ENCODE results near the gene TRAPPC14.

The TRAPPC14 gene

GRCh38 chr7:100152404-100152803, 6.1 kb downstream of the TRAPPC14 start:
- Histone ChIP-seq H3K27me3 (ENCODE audit: low read length) (no peaks in the 10 kb centered on the region), H3K36me3 (ENCODE audit: low read length) (no peaks in the 10 kb centered on the region), H3K27ac (ENCODE audit: low read depth, low read length) (peak overlapping the region; percentile 32), H3K4me2 (ENCODE audit: low read depth, low read length, poor library complexity, severe bottlenecking) (peak overlapping the region; percentile 25), H2AFZ (ENCODE audit: low read depth, low read length, severe bottlenecking) (no peak overlapping the region), H3K9me2 (replicated peaks; ENCODE audit: insufficient read depth, low read length) (no peaks in the 10 kb centered on the region), H3K9ac (ENCODE audit: low read length) (no peak overlapping the region), H3K4me3 (ENCODE audit: insufficient read depth, low read length, poor library complexity, severe bottlenecking) (no peak overlapping the region), H3F3A (ENCODE audit: insufficient read depth) (peaks cover 50% of the 10 kb centered on the region), H4K20me1 (ENCODE audit: low read depth, low read length) (no peaks in the 10 kb centered on the region), H3K9me3 (ENCODE audit: insufficient read depth, low read length) (no peaks in the 10 kb centered on the region), H3K79me2 (ENCODE audit: insufficient read depth, low read length) (peaks cover 23% of the 10 kb centered on the region)
- TF ChIP-seq EZH2phosphoT487 (conservative IDR thresholded peaks at IDR 0.05; ENCODE audit: low read length): no peak
- TF ChIP-seq CTCF (IDR thresholded peaks at IDR 0.05; ENCODE audit: insufficient read depth, low read length, poor library complexity, severe bottlenecking): no peak

GRCh38 chr7:100148559-100149328, 9.8 kb downstream of the TRAPPC14 start, which contains the start of gene LAMTOR4:
Gene LAMTOR4, plus strand, starts transcription at chr7:100148918. Its CDS starts 55 bp downstream, at chr7:100148973.
- TF ChIP-seq EZH2phosphoT487 (conservative IDR thresholded peaks at IDR 0.05; ENCODE audit: low read length) (no peak), CTCF (IDR thresholded peaks at IDR 0.05; ENCODE audit: insufficient read depth, low read length, poor library complexity, severe bottlenecking) (peak; percentile 10)
- H3K79me2 ChIP-seq (ENCODE audit: insufficient read depth, low read length): peaks cover 21% of the 10 kb centered on the region
- peak within 1 kb of the TSS; percentile 72 for H2AFZ ChIP-seq (ENCODE audit: low read depth, low read length, severe bottlenecking)
- H3K4me2 ChIP-seq (ENCODE audit: low read depth, low read length, poor library complexity, severe bottlenecking): peak within 1 kb of the TSS; percentile 86
- no peaks in the 10 kb centered on the region for H3K27me3 ChIP-seq (ENCODE audit: low read length)
- no peaks in the 10 kb centered on the region for H3K9me2 ChIP-seq (replicated peaks; ENCODE audit: insufficient read depth, low read length)
- no peaks in the 10 kb centered on the region for H4K20me1 ChIP-seq (ENCODE audit: low read depth, low read length)
- H3K36me3 ChIP-seq (ENCODE audit: low read length): no peaks in the 10 kb centered on the region
- H3F3A ChIP-seq (ENCODE audit: insufficient read depth): peaks cover 30% of the 10 kb centered on the region
- H3K4me3 ChIP-seq (ENCODE audit: insufficient read depth, low read length, poor library complexity, severe bottlenecking): peak within 1 kb of the TSS; percentile 84
- H3K9me3 ChIP-seq (ENCODE audit: insufficient read depth, low read length): no peaks in the 10 kb centered on the region
- H3K27ac ChIP-seq (ENCODE audit: low read depth, low read length): peak within 1 kb of the TSS; percentile 78
- H3K9ac ChIP-seq (ENCODE audit: low read length): peak within 1 kb of the TSS; percentile 95

- no peak for TF ChIP-seq CTCF (IDR thresholded peaks at IDR 0.05; ENCODE audit: insufficient read depth, low read length, poor library complexity, severe bottlenecking)
Observed at GRCh38 chr7:100148225-100148558, 10.3 kb downstream of the TRAPPC14 start.

More at GRCh38 chr7:100148225-100148558, 10.3 kb downstream of the TRAPPC14 start:
- Histone ChIP-seq H3K79me2 (ENCODE audit: insufficient read depth, low read length) (peaks cover 21% of the 10 kb centered on the region), H3K9me3 (ENCODE audit: insufficient read depth, low read length) (no peaks in the 10 kb centered on the region), H3K4me3 (ENCODE audit: insufficient read depth, low read length, poor library complexity, severe bottlenecking) (peak overlapping the region; percentile 50), H3K9me2 (replicated peaks; ENCODE audit: insufficient read depth, low read length) (no peaks in the 10 kb centered on the region), H3K36me3 (ENCODE audit: low read length) (no peaks in the 10 kb centered on the region), H3F3A (ENCODE audit: insufficient read depth) (peaks cover 24% of the 10 kb centered on the region), H3K9ac (ENCODE audit: low read length) (peak overlapping the region; percentile 61), H3K4me2 (ENCODE audit: low read depth, low read length, poor library complexity, severe bottlenecking) (peak overlapping the region; percentile 71), H4K20me1 (ENCODE audit: low read depth, low read length) (no peaks in the 10 kb centered on the region), H2AFZ (ENCODE audit: low read depth, low read length, severe bottlenecking) (peak overlapping the region; percentile 72), H3K27ac (ENCODE audit: low read depth, low read length) (peak overlapping the region; percentile 57), H3K27me3 (ENCODE audit: low read length) (no peaks in the 10 kb centered on the region)

All from SU-DHL-6 (cell line).